NCI-H187 treated with DMSO at 0.1 percent for 48 hours (cell line): ENCODE results near the gene CD207.
"Not testable (repeated sequence)": the region's sequence is repeated elsewhere in the genome, so short reads cannot be mapped to it uniquely, and the experiment has no call there.

Experiments used
- DNase-seq: peaks from one replicate; lab custom pipeline; 2025; lab: John Stamatoyannopoulos, UW

Gene CD207

DNA sequence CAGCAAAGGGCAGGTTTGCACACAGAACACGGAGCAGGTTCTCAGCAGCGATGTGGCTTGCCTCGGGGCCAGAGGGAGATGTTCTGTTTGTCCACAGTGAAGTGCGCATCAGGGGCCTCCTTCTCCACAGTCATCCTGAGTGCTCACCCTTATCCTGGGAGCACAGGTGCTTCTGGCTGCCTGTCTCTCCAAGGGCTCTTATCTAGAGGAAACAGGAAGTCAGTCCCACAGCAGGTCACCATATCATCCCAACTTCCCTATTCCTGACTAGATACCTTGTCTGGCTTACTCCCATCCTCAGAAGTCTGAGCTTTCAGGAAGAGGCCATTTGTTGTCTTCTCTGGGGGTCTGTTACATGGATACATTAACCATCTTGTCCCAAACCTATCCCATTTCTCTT lies at the start of gene CD207:
Gene CD207, minus strand, starts transcription at position 174 of the 400 bp plus-strand sequence. Its CDS starts 40 bp downstream, at position 134.
- DNase-seq = no peak

DNA sequence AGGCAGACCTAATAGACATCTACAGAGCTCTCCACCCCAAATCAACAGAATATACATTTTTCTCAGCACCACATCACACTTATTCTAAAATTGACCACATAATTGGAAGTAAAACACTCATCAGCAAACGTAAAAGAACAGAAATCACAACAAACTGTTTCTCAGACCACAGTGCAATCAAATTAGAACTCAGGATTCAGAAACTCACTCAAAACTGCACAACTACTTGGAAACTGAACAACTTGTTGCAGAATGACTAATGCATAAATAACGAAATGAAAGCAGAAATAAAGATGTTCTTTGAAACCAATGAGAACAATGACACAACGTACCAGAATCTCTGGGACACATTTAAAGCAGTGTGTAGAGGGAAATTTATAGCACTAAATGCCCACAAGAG lies 42.9 kb upstream of the CD207 start:
- not testable (repeated sequence) for DNase-seq

DNA sequence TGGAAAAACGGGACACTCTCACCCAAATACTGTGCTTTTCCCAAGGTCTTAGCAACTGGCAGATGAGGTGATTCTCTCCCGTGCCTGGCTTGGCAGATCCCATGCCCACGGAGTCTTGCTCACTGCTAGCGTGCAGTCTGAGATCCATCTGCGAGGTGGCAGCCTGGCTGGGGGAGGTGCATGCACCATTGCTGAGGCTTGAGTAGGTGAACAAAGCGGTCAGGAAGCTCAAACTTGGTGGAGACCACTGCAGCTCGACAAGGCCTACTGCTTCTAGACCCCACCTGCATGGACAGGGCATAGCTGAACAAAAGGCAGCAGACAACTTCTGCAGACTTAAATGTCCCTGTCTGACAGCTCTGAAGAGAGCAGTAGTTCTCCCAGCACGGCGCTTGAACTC lies 40.5 kb upstream of the CD207 start:
- not testable (repeated sequence) for DNase-seq

DNA sequence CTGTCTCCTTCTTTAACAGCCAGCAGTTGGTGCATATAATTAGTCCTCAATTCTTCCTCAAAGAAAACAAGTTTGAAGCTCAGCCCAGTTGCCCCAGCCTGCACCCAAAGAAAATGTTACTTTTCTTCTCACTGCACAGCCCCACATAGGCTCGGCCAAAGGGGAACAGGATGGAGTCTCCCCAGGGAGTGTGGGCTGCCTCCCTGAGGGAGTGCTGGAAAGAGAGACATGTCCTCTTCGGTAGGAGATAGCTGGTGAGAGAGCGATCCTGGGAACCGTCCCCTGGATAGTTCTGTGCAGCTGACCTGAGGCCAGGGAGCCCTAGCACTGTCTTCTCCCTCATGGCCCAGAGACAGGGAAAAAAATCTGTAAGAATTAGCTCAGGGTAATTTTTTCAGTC lies 37.9 kb upstream of the CD207 start:
- no peak for DNase-seq

- DNase-seq = no peak
Observed at GRCh38 chr2:70871398-70872211, 36.0 kb upstream of the CD207 start.

GRCh38 chr2:70870790-70871189 lies 35.2 kb upstream of the CD207 start:
- DNase-seq = no peak

GRCh38 chr2:70868970-70869369 lies 33.4 kb upstream of the CD207 start:
- DNase-seq = no peak

DNA sequence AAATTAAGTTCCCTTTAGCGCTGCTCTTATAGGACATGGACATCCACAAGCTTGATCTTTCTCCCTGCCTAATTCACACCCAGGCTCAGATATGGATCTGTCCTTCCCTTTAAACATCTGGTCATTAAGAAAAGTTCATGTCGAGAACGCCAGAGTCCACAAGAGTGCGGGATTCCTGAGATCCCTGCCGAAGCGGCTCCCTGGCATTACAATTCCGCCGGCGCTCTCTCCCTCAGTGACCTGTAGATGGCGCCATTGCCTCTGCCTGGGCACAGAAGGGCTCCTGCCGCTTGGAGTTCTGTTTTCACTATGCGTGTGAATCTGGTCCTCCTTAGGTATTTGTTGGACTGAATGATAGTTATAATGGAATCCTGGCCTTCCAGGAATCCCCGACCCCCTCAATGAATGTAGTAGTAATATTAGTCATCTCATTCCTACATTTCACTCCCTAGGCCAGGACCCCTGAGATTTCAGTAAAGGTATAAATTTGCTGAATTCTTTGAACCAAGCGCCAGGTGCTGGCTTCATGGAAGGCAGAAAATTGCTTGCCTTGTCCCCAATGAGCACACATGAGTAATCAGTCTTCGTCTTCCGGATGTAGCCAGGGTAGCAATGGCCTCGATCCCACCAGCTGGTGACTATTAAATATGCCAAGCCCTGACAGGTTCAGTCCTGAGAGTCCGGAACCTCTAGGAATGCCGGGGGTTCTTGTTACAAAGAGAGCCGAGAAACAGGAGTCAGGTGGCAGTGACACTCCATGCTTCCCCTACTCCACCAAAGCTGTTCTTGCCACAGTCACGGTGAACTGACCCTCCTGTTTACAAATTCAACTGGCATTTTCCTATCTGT lies 26.4 kb upstream of the CD207 start:
- DNase-seq = no peak

GRCh38 chr2:70855667-70856066 lies 20.1 kb upstream of the CD207 start:
- no peak for DNase-seq

DNA sequence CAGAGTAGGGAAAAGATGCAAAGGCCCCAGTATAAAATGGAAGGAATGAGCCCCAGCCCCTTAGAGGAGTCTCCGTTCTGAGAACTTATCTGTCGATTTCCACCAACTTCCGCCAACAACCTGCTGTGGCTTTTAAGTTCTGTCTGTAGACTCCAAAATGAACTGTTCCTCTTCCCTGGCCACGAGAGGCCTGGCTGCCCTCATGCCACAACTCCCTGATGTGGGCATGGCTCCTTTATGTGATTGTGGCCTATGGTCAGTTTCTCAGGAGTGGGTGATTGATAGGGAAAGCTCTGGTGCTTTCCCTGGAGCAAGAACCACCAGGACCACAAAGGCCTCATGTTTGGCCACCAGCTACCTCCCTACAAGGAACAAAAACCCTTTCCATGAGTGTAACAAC lies 18.8 kb upstream of the CD207 start:
- DNase-seq = no peak

- DNase-seq = no peak
Observed at GRCh38 chr2:70852824-70853223, 17.2 kb upstream of the CD207 start.

DNA sequence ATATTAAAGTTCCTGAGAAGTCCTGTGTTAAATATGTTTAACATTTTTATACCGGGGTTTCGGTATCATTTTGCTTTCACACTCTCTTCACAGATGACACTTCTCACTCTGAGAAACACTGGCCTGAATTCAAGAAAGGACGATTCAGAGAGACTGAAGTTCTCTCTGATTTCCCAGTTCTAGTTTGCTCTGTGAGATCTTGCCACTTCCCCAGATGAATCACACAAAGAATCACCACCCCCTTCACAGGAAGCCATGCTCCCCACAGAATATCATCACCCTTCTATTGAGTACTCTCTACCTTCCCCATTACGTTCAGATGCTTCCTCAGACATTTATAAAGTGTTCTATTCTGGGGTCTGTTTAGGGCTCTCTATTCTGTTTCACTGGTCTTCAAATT lies 16.1 kb upstream of the CD207 start:
- no peak for DNase-seq

DNA sequence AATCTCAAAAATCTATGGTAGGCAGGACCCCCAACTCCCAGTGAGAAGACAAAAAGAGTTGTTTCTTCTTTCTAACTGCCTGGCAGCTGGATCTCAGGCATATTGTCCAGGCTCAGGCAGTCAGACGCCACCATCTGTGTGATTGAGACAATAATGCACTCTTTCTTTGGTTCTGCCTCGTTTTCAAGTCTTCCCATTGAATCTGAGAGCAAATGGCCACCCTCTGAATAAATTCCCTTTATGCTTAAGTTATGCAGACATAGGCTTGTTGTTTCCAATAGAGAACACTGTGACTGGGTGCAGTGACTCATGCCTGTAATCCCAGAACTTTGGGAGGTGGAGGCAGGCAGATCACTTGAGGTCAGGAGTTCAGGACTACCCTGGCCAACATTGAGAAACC lies 15.3 kb upstream of the CD207 start:
- no peak for DNase-seq

- no peak for DNase-seq
Observed at GRCh38 chr2:70842401-70842800, 6.8 kb upstream of the CD207 start.

DNA sequence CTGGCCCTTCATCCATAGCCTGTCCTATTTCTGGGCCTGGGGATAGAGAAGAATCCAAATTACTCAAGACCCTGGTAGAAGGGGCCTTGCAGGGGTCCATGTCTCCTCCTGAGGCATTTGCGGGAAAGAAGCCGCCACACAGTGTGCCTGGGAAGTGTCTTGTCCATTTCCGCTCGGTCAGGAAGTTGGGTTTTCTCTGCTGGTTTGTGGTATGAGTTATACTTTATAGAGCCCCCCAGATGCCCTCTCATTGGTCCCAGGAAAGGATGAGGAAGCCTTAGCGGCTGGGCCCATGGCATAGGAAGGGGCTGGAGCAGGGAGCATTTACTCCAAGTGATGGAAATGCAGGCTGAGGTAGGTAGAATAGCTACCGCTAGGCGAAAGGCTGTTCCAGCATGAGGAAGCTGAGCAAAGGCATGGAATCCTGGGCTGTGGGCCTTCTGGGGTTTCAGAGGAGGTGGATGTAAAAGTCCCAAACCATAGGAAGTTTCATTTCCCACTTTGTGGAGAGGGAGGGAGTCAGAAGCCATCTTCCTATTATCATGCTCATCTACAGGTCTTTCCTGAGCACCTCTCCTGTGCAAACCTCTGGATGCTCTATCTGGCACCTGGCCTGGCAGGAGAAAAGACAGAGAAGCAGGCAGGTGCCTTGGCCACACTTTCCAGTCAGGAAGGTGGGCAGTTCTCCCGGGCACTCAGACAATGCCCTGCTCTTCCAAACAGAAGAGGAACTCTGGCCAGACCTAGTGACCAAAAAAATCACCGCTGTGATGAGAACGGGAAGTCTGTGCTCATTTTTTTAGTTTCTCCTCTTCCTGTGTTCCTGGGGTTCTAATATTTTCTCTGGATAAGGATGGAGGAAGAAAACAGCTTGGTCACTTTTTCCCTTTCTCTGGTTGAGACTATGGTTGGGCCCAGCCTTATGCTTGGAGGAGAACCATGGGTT lies 2.6 kb upstream of the CD207 start:
- DNase-seq = no peak

GRCh38 chr2:70834881-70835280 lies 735 bp downstream of the CD207 start:
- DNase-seq = no peak

- DNase-seq = no peak
Observed at GRCh38 chr2:70834106-70834505, 1.5 kb downstream of the CD207 start.

DNA sequence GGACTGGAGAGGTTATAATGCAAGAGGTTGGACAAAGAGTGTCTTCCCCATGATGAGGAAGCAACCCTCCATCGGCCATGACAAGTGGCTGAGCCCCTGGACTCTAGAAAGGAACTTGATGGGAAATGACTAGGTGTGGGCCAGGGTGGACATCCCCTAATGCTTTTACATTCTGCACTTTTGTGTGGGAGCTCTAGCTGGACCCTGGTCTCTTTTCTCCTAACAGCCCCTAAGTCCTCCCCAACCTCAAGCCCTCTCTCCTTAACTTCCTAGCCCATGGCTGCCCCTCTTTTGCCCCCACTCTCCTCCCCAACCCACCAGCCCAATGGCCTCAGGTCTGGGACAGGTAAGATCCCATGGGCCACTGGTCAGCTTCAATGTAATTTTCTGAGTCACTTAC lies 2.4 kb downstream of the CD207 start:
- DNase-seq = no peak

DNA sequence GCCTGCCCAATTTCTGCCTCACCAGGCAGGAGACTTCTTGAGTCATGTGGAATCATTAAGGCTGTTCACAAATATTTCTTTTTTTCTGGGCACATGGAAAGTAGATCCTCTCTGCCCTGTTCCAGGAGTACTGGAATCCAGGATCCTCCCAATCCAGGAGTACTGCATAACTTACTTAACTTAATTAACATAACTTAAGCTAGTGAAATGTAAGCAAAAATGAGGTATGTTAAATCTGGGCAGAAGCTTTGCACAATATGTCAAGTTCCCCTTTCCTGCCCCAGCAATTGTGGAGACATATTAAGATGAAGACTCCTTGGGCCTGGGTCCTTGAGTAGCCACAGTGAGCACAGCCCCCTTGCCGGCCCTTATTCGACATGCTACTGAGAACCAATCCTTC lies 3.2 kb downstream of the CD207 start:
- no peak for DNase-seq

DNA sequence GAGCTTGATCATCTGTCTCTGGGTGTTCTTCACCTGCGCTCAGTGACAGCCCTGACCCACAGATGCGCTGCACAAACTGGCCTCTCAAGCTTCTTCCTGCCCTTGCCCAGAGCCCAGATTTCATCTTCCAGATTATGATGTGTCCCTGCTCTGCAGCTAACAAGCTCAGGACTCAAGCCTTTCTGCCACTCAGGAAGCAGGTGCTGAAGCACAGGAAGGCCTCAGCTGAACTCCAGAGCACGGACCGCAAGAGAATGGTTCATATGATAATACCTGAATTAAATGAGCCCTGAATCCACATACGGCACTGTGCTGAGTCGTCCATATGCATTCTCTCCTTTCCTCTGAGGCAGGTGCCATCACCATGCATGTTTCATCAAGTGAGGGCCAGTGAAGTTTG lies 3.8 kb downstream of the CD207 start:
- no peak for DNase-seq

- DNase-seq = no peak
Observed at GRCh38 chr2:70830366-70830765, 5.2 kb downstream of the CD207 start.

DNA sequence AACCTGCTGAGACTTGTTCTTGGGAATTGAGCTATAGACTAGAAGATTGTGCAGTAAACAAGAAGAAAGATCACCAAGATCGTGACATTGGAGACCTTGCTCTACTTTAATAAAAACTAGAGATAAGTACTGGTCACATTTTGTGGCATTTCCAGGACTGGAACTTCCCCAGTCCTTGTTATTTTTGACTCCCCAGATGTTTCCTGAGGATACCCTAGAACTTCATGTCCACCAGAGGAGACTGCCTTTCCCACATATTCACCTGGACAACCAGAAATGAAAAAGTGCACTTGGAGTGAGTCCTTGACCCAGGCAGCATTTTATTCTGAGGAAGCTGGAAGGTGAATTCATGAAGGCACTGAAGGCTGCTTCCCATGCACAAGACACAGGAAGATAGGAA lies 5.7 kb downstream of the CD207 start:
- DNase-seq = no peak
